ENCODE measurements around the gene SLC18A2. TPM values are rescaled to one million over a fixed set of nuclear protein-coding genes. Genes with fewer than 3 reads are reported as not detected.

SLC18A2 gene
- total RNA-seq, 1 donor from 2014 or later = 1.5 TPM

DNA sequence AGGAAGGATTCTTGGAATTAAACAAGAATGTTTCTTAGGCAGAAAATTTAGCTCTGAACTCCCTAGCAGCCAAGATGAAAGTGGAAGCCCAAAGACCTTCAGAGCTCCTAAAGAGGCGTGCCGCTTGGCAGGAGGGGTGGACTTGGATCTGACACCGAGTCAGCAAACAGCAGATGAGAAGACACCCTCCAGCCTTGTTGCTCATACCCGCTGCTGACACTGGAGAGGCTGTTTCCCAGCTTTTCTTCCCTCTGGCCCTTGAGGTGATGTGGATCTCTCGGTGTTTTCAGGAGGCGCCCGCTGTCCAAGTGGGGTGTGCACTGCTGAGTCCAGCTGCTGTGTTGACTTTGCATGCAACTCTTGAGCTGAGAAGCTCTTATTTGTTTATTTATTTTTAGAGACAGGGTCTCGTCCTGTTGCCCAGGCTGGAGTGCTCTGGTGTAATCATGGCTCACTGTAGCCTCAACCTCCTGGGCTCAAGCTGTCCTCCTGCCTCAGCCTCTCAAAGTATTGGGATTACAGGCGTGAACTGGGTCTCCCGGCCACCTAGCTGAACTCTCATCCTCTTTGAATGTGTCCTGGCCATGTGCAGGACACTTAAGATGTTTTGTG, 21.5 kb downstream of the SLC18A2 start:
- Histone ChIP-seq H3K4me3 (ENCODE audit: low read depth, low read length) (no peak overlapping the region), H3K36me3 (ENCODE audit: control insufficient read depth, insufficient read depth, low read length) (no peaks in the 10 kb centered on the region), H3K27me3 (ENCODE audit: control insufficient read depth, insufficient read depth, low read length) (no peaks in the 10 kb centered on the region)
- TF ChIP-seq, protein P1, sequence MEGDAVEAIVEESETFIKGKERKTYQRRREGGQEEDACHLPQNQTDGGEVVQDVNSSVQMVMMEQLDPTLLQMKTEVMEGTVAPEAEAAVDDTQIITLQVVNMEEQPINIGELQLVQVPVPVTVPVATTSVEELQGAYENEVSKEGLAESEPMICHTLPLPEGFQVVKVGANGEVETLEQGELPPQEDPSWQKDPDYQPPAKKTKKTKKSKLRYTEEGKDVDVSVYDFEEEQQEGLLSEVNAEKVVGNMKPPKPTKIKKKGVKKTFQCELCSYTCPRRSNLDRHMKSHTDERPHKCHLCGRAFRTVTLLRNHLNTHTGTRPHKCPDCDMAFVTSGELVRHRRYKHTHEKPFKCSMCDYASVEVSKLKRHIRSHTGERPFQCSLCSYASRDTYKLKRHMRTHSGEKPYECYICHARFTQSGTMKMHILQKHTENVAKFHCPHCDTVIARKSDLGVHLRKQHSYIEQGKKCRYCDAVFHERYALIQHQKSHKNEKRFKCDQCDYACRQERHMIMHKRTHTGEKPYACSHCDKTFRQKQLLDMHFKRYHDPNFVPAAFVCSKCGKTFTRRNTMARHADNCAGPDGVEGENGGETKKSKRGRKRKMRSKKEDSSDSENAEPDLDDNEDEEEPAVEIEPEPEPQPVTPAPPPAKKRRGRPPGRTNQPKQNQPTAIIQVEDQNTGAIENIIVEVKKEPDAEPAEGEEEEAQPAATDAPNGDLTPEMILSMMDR (IDR thresholded peaks at IDR 0.05; ENCODE audit: insufficient read depth, low read length, poor library complexity, severe bottlenecking) = no peak
- DNase-seq (ENCODE audit: low read depth) = no peak

DNA sequence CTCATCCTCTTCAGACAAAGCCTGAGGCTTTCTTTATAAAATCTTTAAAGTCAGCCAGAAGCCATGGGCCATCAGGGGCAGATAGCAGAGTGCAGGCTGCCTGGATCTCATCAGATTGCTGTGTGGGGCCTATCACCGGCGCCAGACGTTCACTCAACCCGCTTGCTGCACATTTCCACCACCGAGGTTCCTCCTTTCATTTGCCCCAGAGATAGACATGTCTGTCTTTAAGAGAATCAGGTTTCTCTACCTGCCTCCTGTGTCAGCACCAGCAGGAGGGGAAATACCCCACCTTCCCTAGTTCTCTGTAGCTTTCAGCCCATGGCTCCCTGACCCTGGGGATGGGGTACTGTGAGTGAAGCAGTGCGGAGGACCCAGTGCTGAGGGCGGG, 22.0 kb downstream of the SLC18A2 start:
- H3K4me3 ChIP-seq (ENCODE audit: low read depth, low read length) = no peak overlapping the region
- no peaks in the 10 kb centered on the region for H3K36me3 ChIP-seq (ENCODE audit: control insufficient read depth, insufficient read depth, low read length)
- no peak for DNase-seq (ENCODE audit: low read depth)
- TF ChIP-seq, protein P1 (IDR thresholded peaks at IDR 0.05; ENCODE audit: insufficient read depth, low read length, poor library complexity, severe bottlenecking) = no peak
- H3K27me3 ChIP-seq (ENCODE audit: control insufficient read depth, insufficient read depth, low read length) = no peaks in the 10 kb centered on the region

DNA sequence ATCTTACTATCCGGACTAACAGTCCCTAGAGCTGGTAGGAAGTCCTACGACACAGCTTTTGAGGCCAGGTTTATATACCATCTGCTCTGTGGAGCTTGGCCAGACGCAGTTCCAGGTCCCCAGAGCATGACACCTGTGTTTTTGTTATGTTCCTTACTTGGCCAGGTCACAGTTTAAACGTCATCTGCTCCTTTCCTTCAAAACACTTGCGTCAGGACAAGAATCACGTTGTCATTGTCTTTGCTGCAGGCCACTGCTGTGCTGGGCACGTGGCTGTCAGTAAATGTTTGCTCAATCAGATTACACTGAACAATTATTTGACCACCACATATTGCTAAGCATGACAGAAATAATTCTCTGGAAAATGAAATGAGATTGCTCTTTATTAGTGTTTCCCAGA, 23.9 kb downstream of the SLC18A2 start:
- no peak for DNase-seq (ENCODE audit: low read depth)
- no peak overlapping the region for H3K4me3 ChIP-seq (ENCODE audit: low read depth, low read length)
- H3K27me3 ChIP-seq (ENCODE audit: control insufficient read depth, insufficient read depth, low read length) = no peaks in the 10 kb centered on the region
- TF ChIP-seq, protein P1 (IDR thresholded peaks at IDR 0.05; ENCODE audit: insufficient read depth, low read length, poor library complexity, severe bottlenecking) = no peak
- no peaks in the 10 kb centered on the region for H3K36me3 ChIP-seq (ENCODE audit: control insufficient read depth, insufficient read depth, low read length)

DNA sequence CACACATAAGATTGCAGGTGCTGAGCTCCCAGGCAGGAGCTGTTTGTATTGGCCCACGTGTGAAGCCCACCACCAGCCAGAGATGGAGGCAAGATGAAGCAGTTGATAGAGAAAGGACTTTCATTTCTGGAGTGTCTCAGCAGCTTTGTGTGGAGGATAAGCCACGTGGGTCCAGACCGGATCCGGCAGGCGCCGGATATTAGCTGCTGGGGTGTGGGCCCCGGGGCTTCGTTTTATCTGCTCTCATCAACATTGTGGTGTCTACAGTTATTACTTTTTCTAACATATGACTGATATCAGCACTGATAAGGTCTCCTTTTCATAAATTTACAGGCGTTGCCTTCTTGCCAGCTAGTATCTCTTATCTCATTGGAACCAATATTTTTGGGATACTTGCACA, 25.5 kb downstream of the SLC18A2 start:
- TF ChIP-seq, protein P1 (IDR thresholded peaks at IDR 0.05; ENCODE audit: insufficient read depth, low read length, poor library complexity, severe bottlenecking) = no peak
- Histone ChIP-seq H3K4me3 (ENCODE audit: low read depth, low read length) (no peak overlapping the region), H3K27me3 (ENCODE audit: control insufficient read depth, insufficient read depth, low read length) (no peaks in the 10 kb centered on the region), H3K36me3 (ENCODE audit: control insufficient read depth, insufficient read depth, low read length) (no peaks in the 10 kb centered on the region)
- DNase-seq (ENCODE audit: low read depth) = no peak

DNA sequence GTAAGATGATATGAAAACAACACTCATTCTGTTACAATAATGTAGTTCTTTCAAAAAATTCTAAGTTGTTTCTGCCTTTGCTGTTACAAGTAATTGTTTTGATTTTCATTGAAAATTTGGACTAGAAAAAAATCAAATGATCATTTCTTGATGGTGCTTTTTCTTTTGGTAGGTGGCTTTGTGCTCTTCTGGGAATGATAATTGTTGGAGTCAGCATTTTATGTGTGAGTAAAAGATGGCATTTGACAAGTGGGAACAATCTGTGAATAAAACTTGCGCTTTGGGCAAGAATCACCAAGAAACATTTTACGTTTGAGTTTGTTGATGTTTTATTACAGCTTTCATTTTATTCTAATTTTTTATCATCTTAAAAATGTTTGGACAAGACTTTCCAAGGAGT, 25.9 kb downstream of the SLC18A2 start:
- no peak for DNase-seq (ENCODE audit: low read depth)
- Histone ChIP-seq H3K4me3 (ENCODE audit: low read depth, low read length) (no peak overlapping the region), H3K36me3 (ENCODE audit: control insufficient read depth, insufficient read depth, low read length) (no peaks in the 10 kb centered on the region), H3K27me3 (ENCODE audit: control insufficient read depth, insufficient read depth, low read length) (no peaks in the 10 kb centered on the region)
- TF ChIP-seq, protein P1 (IDR thresholded peaks at IDR 0.05; ENCODE audit: insufficient read depth, low read length, poor library complexity, severe bottlenecking) = no peak

DNA sequence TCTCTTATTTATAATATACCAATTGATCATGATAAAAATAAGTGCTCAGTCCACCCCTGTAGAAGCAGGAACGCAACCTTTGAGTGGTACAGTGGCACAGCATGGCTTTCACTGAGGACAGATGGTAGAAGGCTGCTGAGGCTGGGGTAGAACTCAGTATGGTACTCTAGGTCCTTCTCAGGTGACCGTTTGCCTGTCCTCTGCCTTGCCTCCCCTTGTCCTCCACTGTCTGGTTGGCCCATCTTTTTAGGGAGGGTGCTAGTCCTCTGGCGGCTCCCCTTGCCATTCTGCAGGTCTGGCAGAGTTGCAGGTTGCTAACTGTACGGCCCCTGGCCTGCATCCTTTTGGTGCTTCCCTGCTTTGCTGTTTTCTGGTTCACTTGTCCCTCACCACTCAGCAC, 27.3 kb downstream of the SLC18A2 start:
- H3K36me3 ChIP-seq (ENCODE audit: control insufficient read depth, insufficient read depth, low read length) = no peaks in the 10 kb centered on the region
- TF ChIP-seq, protein P1 (IDR thresholded peaks at IDR 0.05; ENCODE audit: insufficient read depth, low read length, poor library complexity, severe bottlenecking) = no peak

More for the DNA sequence above, 27.3 kb downstream of the SLC18A2 start:
- DNase-seq (ENCODE audit: low read depth) = no peak
- H3K4me3 ChIP-seq (ENCODE audit: low read depth, low read length) = no peak overlapping the region
- no peaks in the 10 kb centered on the region for H3K27me3 ChIP-seq (ENCODE audit: control insufficient read depth, insufficient read depth, low read length)
